HFFc6 (cell line): ENCODE measurements around the gene TGFBR1. TPM values are rescaled to one million over a fixed set of nuclear protein-coding genes. Genes with fewer than 3 reads are reported as not detected.
A peak's percentile ranks its signal among the peaks of the same experiment; 100 is the strongest.

Experiments used
- DNase-seq: peaks from one replicate; pipeline ENCODE4 v3.0.0-alpha.2; 2018
- H3K27ac Mint-ChIP-seq: 2 replicates; pipeline ENCODE4 v1.8.0; 2020; ENCODE audit warnings: mild to moderate bottlenecking, mixed read lengths
- H3K27me3 Mint-ChIP-seq: 2 replicates; pipeline ENCODE4 v1.8.0; 2021; ENCODE audit warnings: mild to moderate bottlenecking, moderate library complexity, mixed read lengths; ENCODE audit not compliant: insufficient read depth
- H3K36me3 Mint-ChIP-seq: 2 replicates; pipeline ENCODE4 v1.8.0; 2021; ENCODE audit warnings: low read depth, mixed read lengths
- H3K4me1 Mint-ChIP-seq: 2 replicates; pipeline ENCODE4 v1.8.0; 2020; ENCODE audit warnings: low read depth, mixed read lengths
- H3K4me3 Mint-ChIP-seq: 2 replicates; pipeline ENCODE4 v1.8.0; 2020; ENCODE audit warnings: mild to moderate bottlenecking, moderate library complexity, mixed read lengths
- H3K9me3 Mint-ChIP-seq: 2 replicates; pipeline ENCODE4 v1.8.0; 2020; ENCODE audit warnings: mild to moderate bottlenecking, mixed read lengths
- CTCF ChIP-seq: fragments of 200-600 bp; sonication (generic); IDR thresholded peaks from 2 replicates; pipeline ENCODE4 v1.5.0; 2021; ENCODE audit warnings: antibody characterized with exemption, mild to moderate bottlenecking
- total RNA-seq, 6 experiments: library from RNA; stranded (reverse); fragmentation: NEBNext Ultra II Directional; extraction: Animal tissue kit (Norgen Biotek cat#: 25700); gene quantifications; 2 replicates in 1 of 6; 3 replicates in 5 of 6; pipeline ENCODE4 v1.2.3, GENCODE V29; 2021

The TGFBR1 gene
- total RNA-seq, 6 experiments from 2014 or later, result 28.8 to 39.1 (median 32.7) TPM

DNA sequence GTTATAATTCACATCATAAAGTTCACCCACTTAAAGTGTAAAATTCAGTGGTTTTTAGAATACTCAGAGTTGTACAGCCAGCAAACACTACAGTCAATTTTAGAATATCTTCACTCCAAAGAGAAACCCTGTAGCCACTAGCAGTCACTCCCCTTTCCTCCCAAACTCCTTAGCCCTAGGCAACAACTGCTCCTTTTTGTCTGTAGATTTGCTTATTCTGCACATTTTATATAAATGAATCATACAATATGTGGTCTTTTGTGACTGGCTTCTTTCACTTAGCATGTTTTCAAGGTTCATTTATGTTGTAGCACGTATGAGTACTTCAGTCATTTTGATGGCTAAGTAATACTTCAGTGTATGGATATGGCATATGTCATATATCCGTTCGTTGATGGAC lies 38.7 kb downstream of the TGFBR1 start:
- no peaks in the 10 kb centered on the region for H3K9me3 Mint-ChIP-seq
- peaks cover 14% of the 10 kb centered on the region for H3K4me1 Mint-ChIP-seq
- DNase-seq, result peak; percentile 17
- H3K27me3 Mint-ChIP-seq, result no peaks in the 10 kb centered on the region
- no peak overlapping the region for H3K27ac Mint-ChIP-seq
- no peak for TF ChIP-seq CTCF
- H3K4me3 Mint-ChIP-seq, result no peak overlapping the region
- peaks cover 40% of the 10 kb centered on the region for H3K36me3 Mint-ChIP-seq

GRCh38 chr9:99144966-99145365 lies 40.1 kb downstream of the TGFBR1 start:
- DNase-seq, result no peak
- H3K4me1 Mint-ChIP-seq, result peaks cover 14% of the 10 kb centered on the region
- H3K27me3 Mint-ChIP-seq, result no peaks in the 10 kb centered on the region
- TF ChIP-seq CTCF, result no peak
- no peak overlapping the region for H3K4me3 Mint-ChIP-seq
- H3K9me3 Mint-ChIP-seq, result no peaks in the 10 kb centered on the region
- H3K27ac Mint-ChIP-seq, result no peak overlapping the region
- H3K36me3 Mint-ChIP-seq, result peaks cover 37% of the 10 kb centered on the region

DNA sequence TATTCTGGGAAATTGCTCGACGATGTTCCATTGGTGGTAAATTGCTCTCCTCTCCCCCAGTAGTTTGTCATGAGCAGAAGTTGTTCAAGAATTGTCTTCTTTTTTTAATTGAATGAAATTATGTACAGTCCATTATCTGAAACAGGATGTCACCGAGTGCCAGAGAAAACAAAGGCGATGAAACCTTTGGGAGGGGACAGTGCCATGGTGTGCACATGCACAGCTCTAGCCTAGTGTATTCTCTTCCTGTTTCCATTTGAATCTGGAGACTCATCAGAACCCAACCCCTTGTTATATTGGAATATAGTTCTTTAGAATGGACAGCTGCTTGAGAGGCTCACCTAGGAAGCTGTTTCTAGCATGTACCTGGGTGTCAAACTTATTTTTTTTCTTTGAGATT lies 41.7 kb downstream of the TGFBR1 start:
- no peak overlapping the region for H3K4me3 Mint-ChIP-seq
- no peak for TF ChIP-seq CTCF
- DNase-seq, result no peak
- H3K27me3 Mint-ChIP-seq, result no peaks in the 10 kb centered on the region
- no peak overlapping the region for H3K27ac Mint-ChIP-seq
- no peaks in the 10 kb centered on the region for H3K9me3 Mint-ChIP-seq
- peaks cover 17% of the 10 kb centered on the region for H3K4me1 Mint-ChIP-seq
- H3K36me3 Mint-ChIP-seq, result peaks cover 38% of the 10 kb centered on the region

GRCh38 chr9:99147177-99147576 lies 42.3 kb downstream of the TGFBR1 start:
- Mint-ChIP-seq H3K4me3 (no peak overlapping the region), H3K9me3 (no peaks in the 10 kb centered on the region), H3K27me3 (no peaks in the 10 kb centered on the region), H3K4me1 (peaks cover 17% of the 10 kb centered on the region), H3K36me3 (peaks cover 42% of the 10 kb centered on the region), H3K27ac (no peak overlapping the region)
- TF ChIP-seq CTCF, result no peak
- DNase-seq, result no peak

GRCh38 chr9:99150451-99151171 lies 45.7 kb downstream of the TGFBR1 start:
- no peaks in the 10 kb centered on the region for H3K9me3 Mint-ChIP-seq
- H3K4me1 Mint-ChIP-seq, result peaks cover 10% of the 10 kb centered on the region
- TF ChIP-seq CTCF, result no peak

More at GRCh38 chr9:99150451-99151171, 45.7 kb downstream of the TGFBR1 start:
- Mint-ChIP-seq H3K36me3 (peaks cover 35% of the 10 kb centered on the region), H3K4me3 (no peak overlapping the region), H3K27ac (no peak overlapping the region), H3K27me3 (peaks cover 4% of the 10 kb centered on the region; the same call in 1 of the 2 replicates)
- DNase-seq, result no peak
